NK-92 treated with Interleukin-12 subunit alpha and Interleukin-12 subunit beta, amount 100 ng/mL, for 24 hours (cell line): Measurements from ENCODE around the gene MYL6.

ENCODE experiments used
- DNase-seq: peaks from one replicate; lab custom pipeline; 2025; lab: John Stamatoyannopoulos, UW

MYL6 gene

DNA sequence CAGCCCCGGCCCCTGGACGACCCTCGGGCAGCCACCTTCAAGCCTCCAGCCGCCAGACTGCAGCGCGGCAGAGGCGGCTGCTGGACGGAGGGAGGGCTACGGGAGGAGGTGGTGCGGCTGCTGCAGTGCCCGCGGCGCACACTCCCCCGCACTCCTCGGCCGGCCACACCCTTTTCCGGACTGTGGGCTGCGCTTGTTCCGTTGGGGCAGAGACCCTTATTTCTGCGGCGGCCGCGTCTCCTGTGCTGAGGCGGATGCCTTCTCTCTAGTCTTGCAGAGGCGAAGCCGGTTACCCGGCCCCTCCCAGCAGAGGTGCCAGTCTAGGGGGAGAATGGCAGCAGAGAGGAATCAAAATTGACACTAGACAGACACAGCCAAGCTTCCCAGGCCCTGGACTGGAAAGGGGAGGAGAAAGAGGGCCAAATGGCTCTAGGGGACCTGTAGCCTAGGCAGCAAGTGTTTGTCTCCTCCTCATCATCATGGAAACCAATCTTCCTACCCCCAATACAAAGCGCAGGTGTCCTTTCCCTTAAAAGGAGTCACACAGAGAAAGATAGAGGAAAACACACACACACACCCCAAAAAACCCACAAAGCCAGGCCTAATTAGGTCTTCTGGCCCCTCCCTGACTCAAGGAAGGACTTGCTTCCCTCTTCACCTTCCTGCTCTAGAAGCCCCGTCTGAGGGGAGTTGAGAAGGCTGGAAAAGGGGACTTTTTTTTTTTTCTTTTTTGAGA is 28.8 kb upstream of the MYL6 start:
- peak; percentile 74 for DNase-seq

DNA sequence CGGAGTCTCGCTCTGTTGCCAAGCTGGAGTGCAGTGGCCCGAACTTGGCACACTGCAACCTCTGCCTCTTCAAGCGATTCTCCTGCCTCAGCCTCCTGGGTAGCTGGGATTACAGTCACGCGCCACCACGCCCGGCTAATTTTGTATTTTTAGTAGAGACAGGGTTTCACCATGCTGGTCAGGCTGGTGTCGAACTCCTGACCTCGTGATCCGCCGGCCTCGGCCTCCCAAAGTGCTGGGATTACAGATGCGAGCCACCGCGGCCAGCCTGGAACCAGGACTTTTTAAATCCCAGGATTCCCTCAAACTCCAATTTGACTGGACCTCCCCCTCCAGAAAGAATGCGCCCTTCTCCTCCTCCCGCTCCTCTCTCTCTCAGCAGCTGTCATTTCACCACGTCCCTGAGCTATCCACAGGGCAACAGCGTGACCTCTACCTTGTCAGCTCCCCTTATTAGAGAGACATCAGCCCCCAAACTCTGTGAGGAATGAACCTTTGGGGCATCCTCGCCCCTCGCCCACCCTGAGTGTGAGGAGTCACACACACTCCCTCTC is 28.1 kb upstream of the MYL6 start:
- no peak for DNase-seq

DNA sequence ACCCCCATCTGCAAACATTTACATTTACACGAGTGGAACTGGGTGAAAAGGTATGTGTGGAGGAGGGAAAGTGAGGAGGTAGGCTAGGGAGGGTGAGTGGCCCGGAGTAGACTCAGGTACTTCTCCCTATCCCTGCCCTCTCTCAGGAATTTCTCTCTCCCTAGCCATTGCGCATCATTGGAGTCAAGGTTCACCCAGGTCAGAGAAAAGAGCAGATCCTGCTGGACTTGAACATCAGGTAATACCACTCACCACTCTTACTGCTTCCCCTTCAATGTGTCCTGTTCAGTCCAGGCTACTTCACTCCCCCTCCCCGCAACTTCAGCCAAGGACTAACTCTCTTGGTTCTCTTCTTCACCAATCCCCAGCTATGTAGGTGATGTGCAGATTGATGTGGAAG is 27.3 kb upstream of the MYL6 start:
- no peak for DNase-seq

DNA sequence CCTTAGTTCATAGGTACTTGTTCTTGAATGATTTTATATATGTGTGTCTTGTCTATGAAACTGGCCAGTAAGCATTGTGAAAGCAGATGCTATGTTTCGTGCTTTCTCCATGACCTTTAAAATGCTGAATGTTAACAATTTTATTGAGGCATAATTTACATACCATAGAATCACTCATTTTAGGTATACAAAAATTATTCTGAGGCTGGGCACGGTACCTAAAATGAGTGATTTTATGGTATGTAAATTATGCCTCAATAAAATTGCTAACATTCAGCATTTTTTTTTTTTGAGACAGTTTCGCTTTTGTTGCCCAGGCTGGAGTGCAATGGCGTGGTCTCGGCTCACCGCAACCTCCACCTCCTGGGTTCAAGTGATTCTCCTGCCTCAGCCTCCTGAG is 23.3 kb upstream of the MYL6 start:
- DNase-seq, result no peak

DNA sequence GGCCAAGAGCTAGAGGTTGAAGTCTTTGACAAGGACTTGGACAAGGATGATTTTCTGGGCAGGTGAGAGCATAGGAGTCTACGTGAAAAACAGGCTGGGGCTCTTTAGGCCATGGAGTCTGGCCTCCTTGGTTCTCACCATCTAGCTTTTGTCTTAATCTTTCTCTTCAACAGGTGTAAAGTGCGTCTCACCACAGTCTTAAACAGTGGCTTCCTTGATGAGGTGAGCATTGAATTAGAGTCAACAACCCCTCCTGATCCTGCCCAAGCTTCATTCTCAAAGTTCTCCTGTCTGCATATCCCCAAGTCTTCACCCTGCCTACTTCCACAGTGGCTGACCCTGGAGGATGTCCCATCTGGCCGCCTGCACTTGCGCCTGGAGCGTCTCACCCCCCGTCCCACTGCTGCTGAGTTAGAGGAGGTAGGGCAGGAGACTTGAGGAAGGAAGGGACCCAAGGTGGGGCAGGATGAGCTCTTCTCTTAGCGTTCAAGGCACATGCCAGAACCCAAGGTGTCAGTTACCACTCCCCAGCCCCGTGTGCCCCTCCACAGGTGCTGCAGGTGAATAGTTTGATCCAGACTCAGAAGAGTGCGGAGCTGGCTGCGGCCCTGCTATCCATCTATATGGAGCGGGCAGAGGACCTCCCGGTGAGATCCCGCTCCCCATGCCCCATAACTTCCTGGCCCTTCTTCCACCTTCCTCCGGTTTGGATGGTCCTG is 20.1 kb upstream of the MYL6 start:
- DNase-seq, result no peak

DNA sequence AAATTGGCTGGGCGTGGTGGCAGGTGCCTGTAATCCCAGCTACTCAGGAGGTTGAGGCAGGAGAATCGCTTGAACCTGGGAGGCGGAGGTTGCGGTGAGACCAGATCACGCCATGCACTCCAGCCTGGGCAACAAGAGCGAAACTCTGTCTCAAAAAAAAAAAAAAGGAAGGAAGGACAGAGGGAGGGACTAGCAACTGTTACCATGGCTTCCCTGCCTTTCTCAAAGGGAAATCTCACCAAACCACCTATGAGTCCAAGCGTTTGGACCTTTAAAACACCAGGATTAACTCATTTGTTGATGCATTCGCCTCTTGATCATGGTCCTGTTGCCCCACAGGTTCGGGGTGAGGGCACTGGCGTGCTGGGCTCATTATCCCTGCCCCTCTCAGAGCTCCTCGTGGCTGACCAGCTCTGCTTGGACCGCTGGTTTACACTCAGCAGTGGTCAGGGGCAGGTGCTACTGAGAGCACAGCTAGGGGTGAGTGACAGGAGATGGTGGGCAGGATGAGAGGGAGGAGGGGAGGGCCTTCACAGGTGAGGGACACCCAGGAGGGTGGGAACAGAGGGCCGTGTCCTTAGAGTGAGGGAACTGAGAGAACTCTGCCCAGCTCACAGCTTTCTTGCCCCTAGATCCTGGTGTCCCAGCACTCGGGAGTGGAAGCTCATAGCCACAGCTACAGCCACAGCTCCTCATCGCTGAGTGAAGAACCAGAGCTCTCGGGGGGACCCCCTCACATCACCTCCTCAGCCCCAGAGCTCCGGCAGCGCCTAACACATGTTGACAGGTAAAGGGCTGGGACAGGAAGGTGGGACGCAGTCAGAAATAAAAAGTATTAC is 16.0 kb upstream of the MYL6 start:
- DNase-seq, result no peak

DNA sequence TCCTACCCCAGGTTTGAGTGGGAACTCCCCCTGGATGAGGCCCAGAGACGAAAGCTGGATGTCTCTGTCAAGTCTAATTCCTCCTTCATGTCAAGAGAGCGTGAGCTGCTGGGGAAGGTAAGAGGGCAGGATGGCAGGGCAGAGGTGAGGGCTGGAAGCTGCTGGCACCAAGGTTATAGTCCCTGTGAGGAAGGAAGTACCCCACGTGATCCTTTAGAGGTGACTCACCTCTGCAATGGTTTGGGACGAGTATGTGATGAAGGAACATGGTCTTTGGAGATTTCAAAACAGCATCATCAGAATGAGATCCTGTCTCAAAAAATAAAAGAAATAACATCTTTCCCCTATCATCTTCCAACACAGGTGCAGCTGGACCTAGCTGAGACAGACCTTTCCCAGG is 14.9 kb upstream of the MYL6 start:
- no peak for DNase-seq

DNA sequence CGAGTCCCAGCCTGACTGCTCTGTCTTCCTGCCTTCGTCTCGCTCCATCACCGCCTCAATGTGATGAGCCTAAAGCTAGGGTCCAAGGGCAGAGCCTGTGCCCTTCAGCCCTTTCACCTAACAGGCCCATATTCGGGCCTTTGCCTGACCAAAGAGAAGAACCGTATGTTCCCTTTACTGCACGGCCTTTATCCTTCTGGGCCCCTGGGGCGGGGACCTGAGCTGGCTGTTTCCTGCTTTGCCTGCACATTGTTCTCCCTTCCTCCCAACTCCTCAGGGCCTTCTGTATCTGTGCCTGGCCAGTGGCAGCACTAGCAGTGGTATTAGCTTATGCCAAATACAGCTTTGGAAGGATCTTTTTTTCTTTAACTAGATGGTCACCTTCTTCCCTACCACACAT is 14.3 kb upstream of the MYL6 start:
- DNase-seq, result no peak

DNA sequence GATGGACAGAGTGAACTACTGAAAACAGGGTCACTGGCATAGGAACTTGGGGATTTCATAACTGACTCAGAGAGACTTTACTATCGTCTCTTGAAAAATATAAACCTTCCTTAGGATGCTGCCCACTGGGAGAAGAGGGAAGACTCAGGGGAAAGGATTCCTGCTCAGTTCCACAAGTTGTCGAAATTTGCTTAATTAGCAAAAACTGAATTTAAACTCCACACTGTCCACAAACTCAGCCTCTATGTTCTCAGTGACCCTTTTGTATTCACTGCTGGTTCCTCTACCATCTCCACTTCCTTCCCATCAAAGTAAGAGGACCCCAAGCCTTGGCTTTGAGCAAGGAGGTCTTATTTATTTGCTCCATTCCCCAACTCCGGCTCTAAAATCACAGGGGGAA is 12.9 kb upstream of the MYL6 start:
- no peak for DNase-seq

DNA sequence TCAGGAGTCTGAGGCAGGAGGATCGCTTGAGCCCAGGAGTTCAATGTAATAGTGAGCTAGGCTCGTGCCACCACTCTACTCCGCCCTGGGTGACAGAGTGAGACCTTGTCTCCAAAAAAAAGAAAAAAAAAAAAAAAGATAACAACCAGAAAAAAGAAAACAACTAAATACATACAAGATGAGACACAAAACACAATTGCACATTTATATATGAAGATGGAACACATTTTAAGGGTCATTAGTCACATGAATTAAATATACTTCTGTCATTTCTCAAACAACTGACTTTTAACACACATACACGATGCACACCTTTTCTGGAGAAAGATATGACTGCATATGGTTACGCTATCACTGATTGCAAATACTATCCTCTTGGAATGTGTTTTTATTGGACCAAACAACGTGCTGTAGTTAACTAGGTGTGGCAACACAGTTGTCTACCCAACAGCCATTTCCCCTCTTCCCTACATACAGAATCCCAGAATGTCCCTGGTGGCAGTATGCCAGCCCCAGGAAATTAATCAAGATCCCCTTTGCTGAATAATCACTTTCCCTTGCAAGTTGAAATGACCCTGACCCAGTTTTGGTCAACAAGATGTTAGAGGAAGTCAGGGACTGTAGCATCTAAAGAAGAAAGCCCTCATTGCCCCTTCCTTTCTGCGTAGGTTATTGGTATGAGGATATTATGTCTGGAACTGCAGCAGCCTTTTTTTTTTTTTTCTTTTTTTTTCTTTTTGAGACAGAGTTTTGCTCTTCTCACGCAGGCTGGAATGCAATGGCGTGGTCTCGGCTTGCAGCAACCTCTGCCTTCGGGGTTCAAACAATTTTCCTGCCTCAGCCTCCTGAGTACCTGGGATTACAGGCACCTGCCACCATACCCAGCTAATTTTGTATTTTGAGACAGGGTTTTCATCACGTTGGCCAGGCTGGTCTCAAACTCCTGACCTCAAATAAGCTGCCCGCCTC is 11.4 kb upstream of the MYL6 start:
- DNase-seq, result no peak

DNA sequence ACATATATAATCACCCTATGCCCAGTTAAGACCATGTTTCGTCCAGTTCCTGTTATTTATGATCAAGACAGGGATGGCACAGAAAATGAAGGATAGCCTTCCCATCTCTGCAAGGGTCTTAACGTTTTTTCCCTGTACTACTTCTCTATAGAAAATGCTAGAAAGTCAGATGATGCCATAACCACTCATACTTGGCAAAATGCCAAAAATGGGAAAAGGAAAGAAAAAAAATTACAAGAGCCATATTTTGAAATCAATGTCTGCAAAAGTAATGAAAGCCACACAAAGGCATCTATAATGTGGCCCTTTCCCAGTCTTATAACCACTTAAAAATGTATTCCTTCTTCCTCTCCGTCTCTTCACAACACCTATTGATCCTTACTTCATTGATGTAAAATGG is 7.6 kb upstream of the MYL6 start:
- DNase-seq, result no peak

DNA sequence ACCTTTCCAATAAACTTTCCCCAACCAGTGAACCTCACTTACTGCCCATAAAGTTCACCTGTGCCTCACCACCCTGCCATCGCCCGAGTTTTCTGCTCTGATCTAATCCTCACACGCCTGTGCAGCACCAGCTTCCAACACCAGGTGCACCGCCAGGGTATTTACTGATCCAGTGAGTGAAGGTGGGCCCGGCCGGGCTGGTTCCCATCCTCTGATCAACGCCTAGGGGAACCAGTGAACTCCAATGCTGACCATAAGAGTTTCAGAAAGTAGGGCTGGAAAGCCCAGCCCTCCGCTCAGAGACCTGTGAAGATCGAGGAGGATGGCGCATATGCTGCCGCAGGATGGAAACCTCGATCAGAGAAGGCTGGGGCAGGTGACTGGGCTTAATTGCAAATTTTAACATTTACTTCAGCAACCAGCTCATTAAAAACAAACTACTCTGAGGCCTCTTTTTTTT is 6.5 kb upstream of the MYL6 start:
- peak; percentile 55 for DNase-seq

DNA sequence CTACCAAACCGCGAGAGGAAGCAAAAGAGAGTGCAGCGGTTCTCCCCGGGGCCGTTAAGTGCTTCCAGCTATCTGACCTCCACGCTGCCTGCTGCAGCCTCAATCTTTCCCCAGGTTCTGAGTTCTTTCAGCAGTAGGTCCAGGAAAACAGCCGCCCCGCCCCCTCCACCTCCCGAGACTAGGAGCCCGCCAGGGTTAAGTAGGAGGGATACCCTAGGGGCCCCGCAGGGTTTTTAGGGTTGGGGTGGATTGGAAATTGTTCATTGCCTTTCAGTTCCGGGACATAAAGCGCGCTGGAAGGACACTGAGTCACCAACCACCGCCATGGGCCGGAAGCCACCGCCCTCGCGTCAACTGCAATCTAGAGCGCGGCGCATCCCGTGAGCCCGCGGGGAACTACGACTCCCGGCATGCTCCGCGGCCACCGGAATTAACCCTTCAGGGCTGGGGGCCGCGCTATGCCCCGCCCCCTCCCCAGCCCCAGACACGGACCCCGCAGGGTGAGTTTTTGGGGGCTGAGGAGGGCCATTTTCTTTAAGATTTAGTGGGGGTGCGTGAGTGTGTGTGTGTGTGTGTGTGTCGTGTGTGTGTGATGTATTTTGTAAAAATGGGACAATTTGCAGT is 5.9 kb upstream of the MYL6 start, which contains the start of gene MYL6B:
Gene MYL6B (plus strand): TSS at position 456 of the 624 bp plus-strand sequence. CDS start 1,332 bp downstream, outside the sequence.
- peak; percentile 86 for DNase-seq

DNA sequence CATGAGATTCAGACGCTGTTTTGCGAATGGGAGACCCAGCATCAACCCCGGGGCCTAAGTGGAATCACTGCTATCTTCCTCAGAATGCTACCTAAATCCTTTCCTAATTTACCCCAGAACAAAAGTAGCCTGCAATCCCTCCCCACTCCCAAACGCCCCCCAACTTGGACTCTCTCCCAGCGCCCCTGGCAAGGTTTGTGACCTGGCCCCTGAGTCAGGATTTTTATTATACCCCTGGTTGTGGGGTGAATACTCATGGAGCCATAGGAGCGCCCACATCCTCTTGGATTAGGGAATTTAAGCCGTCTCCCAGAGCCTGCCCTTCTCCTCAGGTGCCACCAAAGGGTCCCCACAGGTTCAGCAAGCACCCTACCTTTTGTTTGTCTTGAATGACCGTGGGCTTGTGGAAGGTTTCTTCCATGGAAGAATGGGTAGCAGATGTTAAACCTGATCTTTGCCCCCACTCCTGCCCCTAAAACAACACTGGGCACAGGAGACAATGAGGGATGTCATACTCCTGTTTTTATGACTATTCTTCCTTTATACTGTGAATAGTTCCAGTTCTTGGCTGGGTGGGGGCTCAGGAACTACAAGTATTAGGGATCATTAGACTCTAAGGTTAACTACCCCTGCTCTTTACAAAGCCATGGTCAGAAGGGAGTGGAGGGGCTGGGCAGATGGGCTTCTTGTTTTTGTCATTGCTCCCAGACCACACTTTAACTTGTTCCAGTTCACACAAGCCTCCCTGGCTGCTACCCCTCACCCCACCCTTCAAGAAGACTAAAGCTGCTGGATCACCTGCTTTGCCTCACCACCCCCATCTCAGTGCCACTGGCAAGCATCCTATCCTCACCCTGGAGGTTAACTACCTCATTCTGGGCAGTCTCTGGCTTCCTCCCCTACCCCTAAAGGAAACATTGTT is 5.1 kb upstream of the MYL6 start:
- DNase-seq, result no peak

DNA sequence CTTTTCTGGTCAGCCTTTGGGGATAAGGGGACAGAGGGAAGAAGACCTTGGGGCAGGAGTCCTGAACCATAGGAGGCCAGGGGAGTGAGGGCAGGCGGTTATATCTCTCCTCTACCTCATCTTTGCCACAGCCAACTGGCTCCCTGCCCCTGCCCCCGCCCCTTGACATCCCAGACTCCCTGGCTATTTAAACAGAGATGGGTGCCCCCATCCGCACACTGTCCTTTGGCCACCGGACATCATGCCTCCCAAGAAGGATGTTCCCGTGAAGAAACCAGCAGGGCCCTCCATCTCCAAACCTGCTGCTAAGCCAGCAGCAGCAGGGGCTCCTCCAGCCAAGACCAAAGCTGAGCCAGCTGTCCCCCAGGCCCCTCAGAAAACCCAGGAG is 4.5 kb upstream of the MYL6 start:
- DNase-seq, result no peak

DNA sequence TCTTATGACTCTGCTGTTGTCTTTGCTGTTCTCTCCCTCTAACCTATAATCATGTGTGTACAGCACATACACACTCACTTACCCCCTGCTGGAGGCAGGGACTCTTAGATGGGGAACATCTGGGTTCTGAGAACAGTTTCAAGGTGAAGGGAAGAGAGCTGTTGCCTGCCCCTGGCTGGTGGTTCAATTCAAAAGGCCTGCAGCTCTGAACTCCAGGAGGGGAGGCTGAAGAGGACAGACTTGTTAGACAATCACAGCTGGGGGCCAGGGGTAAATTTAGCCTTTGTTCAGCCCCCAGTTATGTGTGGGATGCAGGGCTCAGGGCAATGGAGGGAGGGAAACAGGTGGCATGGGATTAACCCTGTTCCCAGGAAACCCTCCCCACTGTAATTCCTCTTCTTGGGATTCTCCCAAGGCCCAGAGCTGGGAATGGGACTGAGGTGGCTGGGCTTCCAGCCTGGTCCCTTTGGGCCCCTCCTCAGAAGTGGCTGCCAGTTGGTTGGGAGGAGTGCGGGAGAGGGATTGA is 3.9 kb upstream of the MYL6 start:
- no peak for DNase-seq

DNA sequence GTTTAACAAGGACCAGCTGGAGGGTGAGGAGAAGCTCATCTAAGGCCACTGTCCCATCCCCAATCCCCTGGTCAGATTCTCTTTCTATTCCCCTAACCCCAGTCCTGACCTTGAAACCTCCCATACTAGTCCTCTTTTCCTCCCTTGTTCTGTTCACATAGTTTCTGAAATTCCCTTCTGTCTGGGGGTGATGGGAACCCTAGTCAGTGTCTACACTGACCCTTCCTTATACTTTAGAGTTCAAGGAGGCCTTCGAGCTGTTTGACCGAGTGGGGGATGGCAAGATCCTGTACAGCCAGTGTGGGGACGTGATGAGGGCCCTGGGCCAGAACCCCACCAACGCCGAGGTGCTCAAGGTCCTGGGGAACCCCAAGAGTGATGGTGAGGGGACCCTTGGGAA is 3.3 kb upstream of the MYL6 start:
- no peak for DNase-seq

DNA sequence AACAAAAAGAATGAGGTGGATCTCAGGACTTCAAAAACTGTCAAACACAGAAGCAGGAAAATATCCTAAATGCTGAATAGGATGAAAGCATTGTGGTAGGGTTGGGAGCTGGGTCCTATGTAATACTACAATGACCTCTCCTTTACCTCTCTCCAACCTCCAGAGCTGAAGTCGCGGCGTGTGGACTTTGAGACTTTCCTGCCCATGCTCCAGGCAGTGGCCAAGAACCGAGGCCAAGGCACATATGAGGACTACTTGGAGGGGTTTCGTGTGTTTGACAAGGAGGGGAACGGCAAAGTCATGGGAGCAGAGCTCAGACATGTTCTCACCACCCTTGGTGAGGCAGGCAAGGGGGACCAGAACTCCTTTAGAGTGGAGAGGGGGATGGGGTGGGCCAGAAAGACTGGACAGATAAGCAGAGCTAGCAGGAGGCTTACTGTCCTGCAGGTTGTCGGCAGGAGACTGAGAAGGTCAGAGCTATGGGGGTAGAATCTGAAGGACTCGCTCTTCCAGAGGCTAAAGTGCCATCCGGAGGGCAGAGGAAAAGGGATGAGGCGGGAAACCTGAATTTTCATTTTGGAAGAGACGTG is 2.8 kb upstream of the MYL6 start:
- DNase-seq, result no peak
